Putamen (tissue), 1 donor: ENCODE measurements around the gene CREB5.
"Not testable (repeated sequence)": the region's sequence is repeated elsewhere in the genome, so short reads cannot be mapped to it uniquely, and the experiment has no call there.

Source experiments
- DNase-seq: peaks from one replicate; pipeline ENCODE4 v3.0.0-alpha.2; 2016; ENCODE audit warnings: low spot score

CREB5 gene

GRCh38 chr7:28550580-28551186 is 138.4 kb downstream of the CREB5 start:
- DNase-seq = no peak

- no peak for DNase-seq
These were observed 139.0 kb downstream of the CREB5 start for GRCh38 chr7:28551331-28551730.

DNA sequence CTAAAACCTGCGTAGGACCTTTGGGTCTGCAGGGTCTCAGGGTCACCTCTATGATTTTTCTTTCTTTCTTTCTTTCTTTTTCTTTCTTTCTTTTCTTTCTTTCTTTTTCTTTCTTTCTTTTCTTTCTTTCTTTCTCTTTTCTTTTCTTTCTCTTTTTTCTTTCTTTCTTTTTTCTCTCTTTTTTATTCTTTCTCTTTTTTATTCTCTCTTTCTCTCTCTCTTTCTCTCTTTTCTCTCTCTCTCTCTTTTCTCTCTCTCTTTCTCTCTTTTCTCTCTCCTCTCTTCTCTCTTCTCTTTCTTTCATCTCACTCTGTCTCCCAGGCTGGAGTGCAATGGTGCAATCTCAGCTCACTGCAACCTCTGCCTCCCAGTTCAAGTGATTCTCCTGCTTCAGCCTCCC is 139.4 kb downstream of the CREB5 start:
- DNase-seq = not testable (repeated sequence)

GRCh38 chr7:28554802-28555471 is 142.6 kb downstream of the CREB5 start:
- DNase-seq = no peak

DNA sequence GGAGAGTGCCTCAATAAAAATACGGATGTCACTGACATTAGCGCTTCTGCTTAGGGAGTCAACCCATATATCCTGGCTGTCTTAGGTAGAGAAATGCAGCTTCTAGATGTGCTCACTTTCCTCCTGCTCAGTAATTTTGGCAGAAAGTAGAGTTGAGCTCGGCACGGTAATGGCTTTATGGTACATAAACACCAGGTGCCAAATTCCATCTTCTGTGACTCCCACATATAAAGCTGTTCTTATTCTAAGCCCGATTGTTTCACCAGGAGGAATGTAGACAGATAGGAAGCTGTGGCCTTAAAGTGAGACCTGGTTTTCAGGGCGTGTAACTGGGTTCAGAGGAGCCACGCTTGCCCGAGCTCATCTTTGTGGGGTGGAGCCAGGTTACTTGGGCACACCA is 143.7 kb downstream of the CREB5 start:
- no peak for DNase-seq

DNA sequence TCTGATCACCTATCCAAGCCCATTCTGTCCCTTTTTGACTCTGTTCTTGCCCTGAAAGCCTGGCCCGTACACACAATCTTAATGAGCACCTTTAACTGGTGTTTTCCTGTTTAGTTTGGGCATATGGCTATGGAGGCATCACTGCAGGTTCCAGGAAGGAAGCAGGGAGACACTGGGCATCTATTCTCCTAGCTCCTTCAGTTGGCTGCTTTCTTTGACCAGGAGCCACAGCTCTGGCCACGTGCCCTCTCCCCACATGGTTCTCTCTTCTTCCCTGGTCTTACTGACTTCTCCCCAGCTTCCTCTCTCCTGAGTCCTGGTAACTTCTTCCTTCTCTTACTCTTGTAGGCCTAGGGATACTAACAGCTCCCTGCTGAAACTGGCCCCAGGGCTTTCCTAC is 144.4 kb downstream of the CREB5 start:
- no peak for DNase-seq

DNA sequence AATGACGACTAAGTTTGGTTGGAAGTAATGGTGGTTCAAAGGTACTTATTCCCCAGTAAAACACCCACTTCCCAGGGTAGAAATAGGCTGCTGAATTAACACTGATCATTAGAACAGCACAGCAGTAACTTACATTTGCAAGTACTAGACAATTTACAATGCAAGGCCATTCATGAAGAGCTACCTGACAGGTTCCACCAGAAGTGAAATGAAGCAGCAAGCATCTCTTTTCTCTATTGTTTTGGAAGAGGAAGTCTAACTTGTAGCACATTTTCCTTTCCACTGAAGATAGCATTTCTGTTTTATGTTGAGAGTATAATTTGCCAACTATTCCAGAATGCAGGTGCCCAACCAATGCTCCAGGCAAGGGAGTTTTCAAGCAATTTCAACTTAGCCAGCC is 145.9 kb downstream of the CREB5 start:
- no peak for DNase-seq

DNA sequence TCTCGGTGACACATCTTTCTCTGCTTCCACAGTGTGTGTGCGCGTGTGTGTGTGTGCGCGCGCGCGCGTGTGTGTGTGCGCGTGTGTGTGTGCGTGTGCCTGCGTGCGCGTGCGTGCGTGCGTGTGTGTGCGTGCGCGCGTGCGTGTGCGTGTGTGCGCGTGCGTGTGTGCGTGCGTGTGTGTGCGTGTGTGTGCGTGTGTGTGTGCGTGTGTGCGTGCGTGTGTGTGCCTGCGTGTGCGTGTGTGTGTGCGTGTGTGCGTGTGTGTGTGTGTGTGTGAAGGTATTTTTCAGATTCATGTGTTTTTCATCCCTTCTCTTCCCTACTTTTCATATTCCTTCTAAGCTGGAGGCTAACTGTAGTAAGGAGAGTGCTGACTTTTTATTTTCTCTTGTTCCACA is 148.4 kb downstream of the CREB5 start:
- no peak for DNase-seq

DNA sequence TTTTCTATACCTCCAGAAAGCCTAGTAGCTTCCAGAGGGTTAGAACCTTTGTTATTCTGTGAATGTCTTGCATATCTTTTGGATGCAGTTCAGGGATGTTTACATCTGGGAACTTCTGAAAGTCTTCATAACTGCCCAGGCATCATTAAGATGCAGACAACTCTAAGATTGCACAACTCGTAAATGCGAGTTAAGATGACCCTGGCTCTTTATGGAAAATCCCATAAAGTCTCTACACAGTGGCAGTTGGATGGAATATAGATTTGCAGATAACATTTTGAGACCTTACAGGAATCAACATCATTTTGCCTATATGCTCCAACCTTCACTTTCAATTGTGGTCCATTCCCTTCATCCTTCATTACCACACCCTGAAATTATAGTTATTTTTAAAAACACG is 151.7 kb downstream of the CREB5 start:
- DNase-seq = no peak

DNA sequence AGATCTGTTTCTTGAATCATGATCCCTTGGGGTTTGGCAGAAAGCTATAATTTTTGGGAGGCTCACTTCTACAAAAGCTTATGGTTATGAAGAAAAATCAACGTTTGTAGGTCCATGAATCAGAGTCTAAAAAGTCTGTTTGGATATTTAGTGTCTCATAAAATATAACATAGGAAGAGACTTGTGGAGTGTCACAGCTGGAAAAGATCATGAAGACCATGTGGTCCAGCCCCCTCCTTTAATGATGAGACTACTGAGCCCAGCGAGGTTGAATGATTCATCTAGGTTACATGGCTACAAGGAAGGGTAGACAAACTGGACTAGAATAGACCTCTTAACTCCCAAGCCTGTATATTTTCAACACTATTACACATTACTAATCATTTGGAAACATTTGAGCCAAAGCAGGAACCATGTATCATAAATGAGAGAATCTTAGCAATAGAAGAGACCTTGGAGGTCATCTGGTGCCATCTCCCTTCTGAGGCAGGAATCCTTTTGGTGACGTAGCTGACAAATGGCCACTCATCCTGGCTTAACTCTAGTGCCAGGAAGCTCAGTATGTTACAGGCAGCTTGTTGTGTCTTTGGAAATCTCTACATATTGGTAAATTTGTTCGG is 152.5 kb downstream of the CREB5 start:
- DNase-seq = no peak

DNA sequence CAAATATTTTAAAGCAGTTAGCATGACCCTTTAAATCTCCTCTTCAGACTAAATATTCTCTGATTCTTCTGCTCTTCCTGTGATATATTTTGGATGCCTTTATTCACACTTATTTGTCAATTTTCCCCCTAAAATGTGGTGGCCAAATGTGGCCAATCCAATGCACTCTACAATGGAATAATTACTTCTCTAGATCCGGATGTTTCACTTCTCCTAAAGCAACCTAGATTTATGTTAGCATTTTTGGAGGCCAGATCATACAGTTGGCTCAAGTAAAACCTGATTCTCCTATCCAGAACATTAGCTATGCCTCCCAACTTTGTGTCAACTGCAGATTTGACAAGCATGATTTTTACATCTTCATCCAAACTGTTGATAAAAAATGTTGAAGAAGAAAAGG is 153.7 kb downstream of the CREB5 start:
- DNase-seq = no peak

DNA sequence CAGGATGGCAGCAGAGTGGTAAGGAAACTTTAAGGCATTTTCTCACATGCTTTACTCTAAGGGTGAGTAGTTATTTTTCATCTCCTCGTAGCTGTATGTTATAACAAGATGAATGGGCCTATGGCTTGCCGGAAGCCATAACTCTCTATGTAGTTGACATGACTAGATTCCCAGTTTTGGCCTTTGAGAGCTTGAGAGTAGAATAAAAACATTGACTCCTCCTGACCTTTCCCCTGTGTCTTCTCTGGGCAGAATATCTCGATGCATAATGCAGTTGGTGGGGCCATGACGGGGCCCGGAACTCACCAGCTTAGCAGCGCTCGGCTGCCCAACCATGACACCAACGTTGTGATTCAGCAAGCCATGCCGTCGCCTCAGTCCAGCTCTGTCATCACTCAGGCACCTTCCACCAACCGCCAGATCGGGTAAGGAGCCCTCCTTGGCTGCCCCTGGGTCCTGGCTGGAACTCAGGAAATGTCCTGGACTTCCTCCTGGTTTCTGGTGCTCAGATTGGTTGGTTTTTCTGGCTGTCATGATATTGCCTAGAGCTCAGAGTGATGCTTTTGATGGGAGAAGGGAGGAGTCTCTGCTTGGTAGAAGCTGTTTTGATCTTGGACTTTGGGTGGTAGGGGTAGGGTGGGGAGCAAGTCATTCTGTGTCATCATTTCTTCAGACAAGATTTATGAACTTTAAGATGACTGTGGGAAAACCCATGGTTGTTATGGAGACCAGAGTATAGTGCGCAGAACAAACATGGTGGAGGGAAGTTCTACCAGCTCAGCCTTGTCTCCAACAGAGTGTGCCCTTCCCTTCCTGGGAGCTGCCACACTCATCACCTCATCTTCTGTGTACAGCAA is 158.0 kb downstream of the CREB5 start:
- no peak for DNase-seq

DNA sequence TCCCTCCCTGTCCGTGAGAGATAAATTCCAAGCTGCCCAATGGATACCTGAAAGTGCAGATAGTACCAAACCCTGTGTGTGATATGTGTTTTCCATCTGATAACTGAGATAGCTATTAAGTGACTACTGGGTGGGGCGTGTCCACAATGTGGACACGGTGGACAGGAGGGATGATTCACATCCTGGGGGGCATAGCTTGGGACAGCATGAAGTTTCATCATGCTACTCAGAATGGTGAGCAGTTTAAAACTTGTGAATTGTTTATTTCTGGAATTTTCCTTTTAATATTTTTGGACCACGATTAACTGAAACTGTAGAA is 158.6 kb downstream of the CREB5 start:
- no peak for DNase-seq

DNA sequence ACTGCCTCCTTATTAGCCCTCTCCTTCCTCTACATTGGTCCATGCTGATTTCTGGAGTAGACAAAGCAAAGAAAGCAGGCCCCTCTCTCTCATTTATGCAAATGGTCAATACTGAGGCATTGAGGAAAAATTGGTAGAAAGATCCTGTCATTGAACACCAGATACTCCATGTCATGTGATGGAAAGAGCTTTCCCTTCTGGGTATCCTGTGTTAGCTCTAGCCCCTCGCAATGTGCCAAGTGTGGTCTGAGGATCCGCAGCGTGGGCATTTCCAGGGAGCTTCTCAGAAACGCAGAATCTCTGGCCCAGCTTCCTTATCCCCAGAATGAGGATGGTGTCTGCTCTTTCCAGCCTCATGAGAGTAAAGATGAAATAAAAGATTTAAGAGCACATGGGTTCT is 159.1 kb downstream of the CREB5 start:
- no peak for DNase-seq

DNA sequence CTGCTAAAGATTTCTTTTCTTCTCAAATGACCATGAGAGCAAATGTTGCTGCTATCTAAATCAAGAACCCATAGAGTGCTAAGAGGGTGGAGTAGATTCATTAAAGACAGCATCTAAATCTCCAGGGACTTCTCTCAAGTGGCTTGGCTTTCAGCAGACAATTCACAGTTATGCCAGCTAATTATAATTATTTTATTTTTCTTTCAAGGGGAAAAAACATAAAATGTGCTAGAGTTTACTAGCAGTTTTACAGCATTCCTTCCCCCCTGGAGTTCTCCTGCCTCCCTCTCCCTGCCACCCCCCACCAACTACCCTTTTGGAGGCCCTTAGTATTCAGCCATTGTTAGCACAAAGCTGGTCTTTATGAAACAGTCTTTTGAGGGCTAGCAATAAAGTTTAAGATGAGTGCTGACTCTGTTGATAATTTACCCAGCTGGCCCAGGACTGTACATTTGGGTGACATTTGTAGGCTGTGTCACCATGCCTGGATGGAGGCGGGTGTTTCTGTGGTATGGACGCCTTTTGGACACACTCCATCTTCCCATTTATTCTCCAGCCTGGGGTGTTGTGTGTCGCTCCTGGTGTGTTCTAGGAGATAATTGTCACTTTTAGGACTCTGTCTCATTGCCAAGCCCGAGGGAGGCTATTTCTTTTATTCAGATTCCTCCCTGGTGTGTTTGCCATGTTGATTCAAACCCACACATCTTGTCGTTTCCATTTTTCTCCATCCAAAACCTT is 160.2 kb downstream of the CREB5 start:
- no peak for DNase-seq

- no peak for DNase-seq
These were observed 160.8 kb downstream of the CREB5 start for GRCh38 chr7:28573059-28573553.

DNA sequence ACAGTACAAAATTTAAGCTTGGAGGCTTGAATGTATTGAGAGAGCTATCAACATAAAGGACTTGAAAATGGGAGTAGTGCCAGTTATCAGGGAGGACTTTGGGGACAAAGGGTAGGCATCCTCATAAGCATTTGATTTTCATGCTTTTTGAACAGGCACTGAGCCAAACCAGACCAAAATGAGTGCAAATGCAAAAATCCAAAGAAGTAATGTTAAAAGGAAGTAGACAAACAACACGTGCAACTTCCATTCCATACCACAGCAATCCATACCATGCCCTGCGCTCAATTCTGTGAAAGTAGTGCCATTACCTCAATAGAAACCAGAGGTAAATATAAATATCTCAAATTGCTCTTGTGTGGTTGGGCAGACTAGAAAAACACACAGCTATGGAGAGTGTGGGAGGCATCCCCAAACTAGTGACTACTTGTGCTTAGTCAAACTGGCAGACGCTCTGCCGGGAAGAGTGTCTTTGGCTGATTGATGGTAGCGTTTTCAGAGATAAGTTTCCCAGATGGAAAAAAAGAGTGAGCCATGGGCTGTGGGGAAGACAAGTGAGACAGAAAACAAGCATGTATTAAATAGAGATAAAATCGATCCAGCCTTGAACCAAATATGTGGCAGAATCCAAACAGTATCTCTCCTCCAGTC is 161.5 kb downstream of the CREB5 start:
- no peak for DNase-seq

DNA sequence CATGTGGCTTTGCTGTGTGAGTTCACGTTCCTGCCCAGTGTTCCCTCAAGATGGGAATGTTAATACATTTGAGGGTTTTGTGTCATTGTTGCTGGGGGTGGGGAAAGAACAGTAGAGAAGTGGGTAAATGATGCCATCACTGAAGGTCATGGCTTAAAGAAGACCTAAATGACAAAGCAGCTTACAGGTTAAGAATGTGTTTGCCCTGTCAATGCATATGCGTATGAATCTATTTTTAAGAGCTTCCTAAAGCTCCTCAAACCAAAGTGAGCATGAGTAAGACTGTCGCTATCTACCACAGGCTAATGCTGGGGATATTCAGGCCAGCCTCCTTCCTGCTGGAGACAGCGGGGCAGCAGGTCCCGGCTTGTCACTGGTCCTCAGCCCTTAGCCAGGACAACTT is 162.9 kb downstream of the CREB5 start:
- DNase-seq = no peak

DNA sequence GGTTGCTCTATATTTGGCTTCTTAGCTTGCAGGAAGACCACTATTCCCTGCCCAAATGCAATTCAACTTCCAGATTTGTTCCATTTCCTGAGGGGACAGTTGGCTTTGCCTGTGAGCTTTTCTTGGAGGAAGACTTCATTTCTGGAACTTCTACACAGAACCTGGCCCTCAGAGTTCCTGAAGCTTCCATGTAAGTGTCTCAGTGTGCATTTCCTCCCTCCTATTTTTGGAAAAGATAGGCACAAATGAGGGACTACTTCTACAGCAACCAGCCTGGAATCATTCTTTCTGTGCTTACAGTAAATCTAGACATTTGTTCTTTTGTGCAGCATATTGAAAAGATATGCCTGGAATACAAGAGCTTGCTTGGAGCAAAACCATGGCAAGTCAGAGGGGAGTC is 164.3 kb downstream of the CREB5 start:
- DNase-seq = no peak

DNA sequence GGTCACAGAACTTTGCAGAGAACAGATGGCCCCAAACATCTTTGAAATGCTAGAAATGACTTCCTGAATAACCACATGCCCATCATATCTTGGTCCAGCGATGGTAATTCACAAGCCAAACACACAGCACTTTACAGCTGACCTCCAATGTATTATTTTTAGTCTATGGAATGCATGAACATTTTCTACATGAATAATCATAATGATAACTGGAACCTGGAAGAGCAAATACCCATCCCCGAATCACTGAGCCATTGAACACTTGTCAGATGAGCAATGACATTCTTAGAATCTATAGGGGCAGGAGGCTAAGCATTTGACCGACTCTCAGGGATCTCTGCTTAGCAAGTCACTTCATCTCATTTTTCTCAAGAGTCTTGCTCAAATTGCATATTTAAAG is 167.3 kb downstream of the CREB5 start:
- no peak for DNase-seq

GRCh38 chr7:28580665-28581064 is 168.3 kb downstream of the CREB5 start:
- no peak for DNase-seq

DNA sequence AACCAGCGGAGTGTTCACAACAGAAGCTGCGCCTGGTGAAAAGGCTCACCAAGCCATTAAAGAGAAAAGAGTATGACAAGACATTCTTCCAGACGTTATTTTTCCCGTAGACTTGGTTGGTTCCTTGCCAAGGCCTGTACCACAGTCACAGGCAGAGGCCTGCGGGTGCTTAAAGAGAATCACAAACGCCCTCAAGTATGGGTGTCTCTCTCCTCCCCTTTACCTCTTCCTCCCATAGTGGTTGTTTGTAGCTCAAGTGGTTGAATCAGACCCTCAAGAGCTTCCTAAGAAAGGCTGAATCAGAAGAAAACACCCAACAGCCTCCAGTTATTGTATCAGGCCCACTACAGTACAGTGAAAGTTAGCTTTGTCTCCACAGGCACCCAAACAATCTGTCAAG is 169.0 kb downstream of the CREB5 start:
- DNase-seq = no peak
